Endothelial cell (in vitro differentiated cells): ENCODE results near the gene FTO. TPM values are rescaled to one million over a fixed set of nuclear protein-coding genes. Genes with fewer than 3 reads are reported as not detected.

Experiments used
- DNase-seq: peaks from one replicate; pipeline ENCODE4 v3.0.0; 2021; ENCODE audit warnings: low spot score
- H3K27ac Mint-ChIP-seq: one replicate; pipeline ENCODE4 v1.8.0; 2021; ENCODE audit warnings: mixed read lengths, inconsistent platforms; ENCODE audit not compliant: unreplicated experiment
- H3K27me3 Mint-ChIP-seq: one replicate; pipeline ENCODE4 v1.8.0; 2021; ENCODE audit warnings: mild to moderate bottlenecking, moderate library complexity, mixed read lengths, inconsistent platforms; ENCODE audit not compliant: unreplicated experiment
- H3K36me3 Mint-ChIP-seq: one replicate; pipeline ENCODE4 v1.8.0; 2021; ENCODE audit warnings: mild to moderate bottlenecking, low read depth, mixed read lengths, inconsistent platforms; ENCODE audit not compliant: unreplicated experiment
- H3K4me1 Mint-ChIP-seq: one replicate; pipeline ENCODE4 v1.8.0; 2021; ENCODE audit warnings: mild to moderate bottlenecking, mixed read lengths, inconsistent platforms; ENCODE audit not compliant: unreplicated experiment
- H3K4me3 Mint-ChIP-seq: one replicate; pipeline ENCODE4 v1.8.0; 2021; ENCODE audit warnings: mild to moderate bottlenecking, mixed read lengths, inconsistent platforms; ENCODE audit not compliant: unreplicated experiment
- H3K9me3 Mint-ChIP-seq: one replicate; pipeline ENCODE4 v1.8.0; 2021; ENCODE audit warnings: mixed read lengths, inconsistent platforms; ENCODE audit not compliant: unreplicated experiment
- total RNA-seq: library from RNA; stranded (reverse); fragmentation: NEBNext Ultra II Directional; extraction: Animal tissue kit (Norgen Biotek cat#: 25700); gene quantifications from one replicate; pipeline ENCODE4 v1.2.1, GENCODE V29; 2021; ENCODE audit not compliant: unreplicated experiment
- TF ChIP-seq, protein P1 (sequence below): fragments of 200-600 bp; sonication (generic); IDR thresholded peaks from one replicate; pipeline ENCODE4 v1.5.0; 2021; ENCODE audit warnings: antibody characterized with exemption; ENCODE audit not compliant: unreplicated experiment

Gene FTO
- total RNA-seq, 1 donor from 2014 or later, result 83.8 TPM

DNA sequence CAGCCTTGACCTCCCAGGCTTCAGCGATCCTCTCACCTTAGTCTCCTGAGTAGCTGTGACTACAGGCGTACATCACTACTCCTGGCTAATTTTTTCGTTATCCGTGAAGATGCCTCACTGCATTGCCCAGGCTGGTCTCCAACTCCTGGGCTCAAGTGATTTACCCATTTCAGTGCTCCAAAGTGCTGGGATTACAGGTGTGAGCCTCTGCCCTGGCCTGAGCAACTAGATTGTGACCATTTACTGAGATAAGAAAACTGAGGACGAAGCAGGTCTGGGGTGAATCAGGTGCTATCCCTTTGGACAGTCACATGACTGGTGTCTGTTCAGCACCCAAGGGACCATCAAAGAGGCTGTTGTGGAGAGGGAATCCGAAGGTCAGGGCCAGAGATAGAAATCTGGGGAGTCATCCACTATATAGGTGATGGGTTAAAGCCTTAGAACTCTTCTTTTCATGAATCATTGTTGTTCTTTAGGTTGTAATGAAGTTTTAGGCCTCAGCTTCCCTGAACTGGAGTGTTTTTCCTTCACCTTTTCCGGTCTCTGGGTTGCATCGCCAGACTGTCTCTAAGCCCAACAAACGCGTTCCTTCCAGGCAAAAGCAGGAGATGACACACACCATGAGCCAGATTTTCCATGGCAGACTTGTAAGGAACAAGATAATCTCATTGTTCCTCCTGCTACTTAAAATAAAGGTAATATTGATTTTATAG lies 62.5 kb downstream of the FTO start:
- DNase-seq, result no peak
- no peak overlapping the region for H3K27ac Mint-ChIP-seq

GRCh38 chr16:53768167-53768566 lies 64.2 kb downstream of the FTO start:
- no peak overlapping the region for H3K27ac Mint-ChIP-seq
- H3K36me3 Mint-ChIP-seq, result no peaks in the 10 kb centered on the region
- peaks cover 1% of the 10 kb centered on the region for H3K27me3 Mint-ChIP-seq
- peaks cover 3% of the 10 kb centered on the region for H3K4me1 Mint-ChIP-seq
- TF ChIP-seq, protein P1, sequence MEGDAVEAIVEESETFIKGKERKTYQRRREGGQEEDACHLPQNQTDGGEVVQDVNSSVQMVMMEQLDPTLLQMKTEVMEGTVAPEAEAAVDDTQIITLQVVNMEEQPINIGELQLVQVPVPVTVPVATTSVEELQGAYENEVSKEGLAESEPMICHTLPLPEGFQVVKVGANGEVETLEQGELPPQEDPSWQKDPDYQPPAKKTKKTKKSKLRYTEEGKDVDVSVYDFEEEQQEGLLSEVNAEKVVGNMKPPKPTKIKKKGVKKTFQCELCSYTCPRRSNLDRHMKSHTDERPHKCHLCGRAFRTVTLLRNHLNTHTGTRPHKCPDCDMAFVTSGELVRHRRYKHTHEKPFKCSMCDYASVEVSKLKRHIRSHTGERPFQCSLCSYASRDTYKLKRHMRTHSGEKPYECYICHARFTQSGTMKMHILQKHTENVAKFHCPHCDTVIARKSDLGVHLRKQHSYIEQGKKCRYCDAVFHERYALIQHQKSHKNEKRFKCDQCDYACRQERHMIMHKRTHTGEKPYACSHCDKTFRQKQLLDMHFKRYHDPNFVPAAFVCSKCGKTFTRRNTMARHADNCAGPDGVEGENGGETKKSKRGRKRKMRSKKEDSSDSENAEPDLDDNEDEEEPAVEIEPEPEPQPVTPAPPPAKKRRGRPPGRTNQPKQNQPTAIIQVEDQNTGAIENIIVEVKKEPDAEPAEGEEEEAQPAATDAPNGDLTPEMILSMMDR, result no peak
- no peak overlapping the region for H3K4me3 Mint-ChIP-seq
- H3K9me3 Mint-ChIP-seq, result no peaks in the 10 kb centered on the region
- DNase-seq, result no peak

More for the DNA sequence above, 62.5 kb downstream of the FTO start:
- Mint-ChIP-seq H3K4me3 (no peak overlapping the region), H3K27me3 (peaks cover 1% of the 10 kb centered on the region), H3K9me3 (no peaks in the 10 kb centered on the region), H3K4me1 (peaks cover 5% of the 10 kb centered on the region), H3K36me3 (no peaks in the 10 kb centered on the region)
- TF ChIP-seq, protein P1, result no peak

GRCh38 chr16:53768593-53768992 lies 64.6 kb downstream of the FTO start:
- Mint-ChIP-seq H3K36me3 (no peaks in the 10 kb centered on the region), H3K9me3 (no peaks in the 10 kb centered on the region), H3K4me1 (peaks cover 3% of the 10 kb centered on the region), H3K4me3 (no peak overlapping the region), H3K27ac (no peak overlapping the region), H3K27me3 (peaks cover 1% of the 10 kb centered on the region)
- DNase-seq, result no peak
- TF ChIP-seq, protein P1, result no peak

DNA sequence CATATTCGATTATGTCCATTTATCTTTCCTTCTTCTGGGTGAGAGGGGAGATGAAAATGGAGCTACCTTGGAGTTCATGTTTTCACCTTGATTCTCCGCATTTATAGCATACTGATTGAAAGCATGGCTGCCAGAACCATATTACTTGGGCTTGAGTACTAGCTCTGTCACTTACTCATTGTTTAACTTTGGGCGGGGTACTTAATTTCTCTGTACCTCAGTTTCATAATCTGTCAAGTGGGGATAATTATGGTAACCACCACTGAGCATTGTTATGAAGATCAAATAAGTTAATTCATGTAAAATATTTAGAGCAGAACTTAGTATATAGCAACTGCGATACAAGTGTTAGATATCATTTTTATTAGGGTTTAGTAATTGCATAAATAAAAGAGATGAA lies 65.2 kb downstream of the FTO start:
- Mint-ChIP-seq H3K9me3 (no peaks in the 10 kb centered on the region), H3K27ac (no peak overlapping the region), H3K27me3 (peaks cover 1% of the 10 kb centered on the region), H3K4me1 (peaks cover 6% of the 10 kb centered on the region), H3K4me3 (no peak overlapping the region), H3K36me3 (no peaks in the 10 kb centered on the region)
- no peak for DNase-seq
- TF ChIP-seq, protein P1, result no peak

GRCh38 chr16:53769787-53770186 lies 65.8 kb downstream of the FTO start:
- H3K27ac Mint-ChIP-seq, result no peak overlapping the region
- no peak for DNase-seq

More at GRCh38 chr16:53769787-53770186, 65.8 kb downstream of the FTO start:
- no peaks in the 10 kb centered on the region for H3K9me3 Mint-ChIP-seq
- H3K4me3 Mint-ChIP-seq, result no peak overlapping the region
- TF ChIP-seq, protein P1, result no peak
- H3K27me3 Mint-ChIP-seq, result peaks cover 1% of the 10 kb centered on the region
- no peaks in the 10 kb centered on the region for H3K36me3 Mint-ChIP-seq
- H3K4me1 Mint-ChIP-seq, result peaks cover 6% of the 10 kb centered on the region
